NCI-H1694 (cell line): ENCODE results near the gene DDX41.
"Not testable (repeated sequence)": the region's sequence is repeated elsewhere in the genome, so short reads cannot be mapped to it uniquely, and the experiment has no call there.

Source experiments
- DNase-seq: peaks from one replicate; lab custom pipeline; 2025; lab: John Stamatoyannopoulos, UW

Gene DDX41

DNA sequence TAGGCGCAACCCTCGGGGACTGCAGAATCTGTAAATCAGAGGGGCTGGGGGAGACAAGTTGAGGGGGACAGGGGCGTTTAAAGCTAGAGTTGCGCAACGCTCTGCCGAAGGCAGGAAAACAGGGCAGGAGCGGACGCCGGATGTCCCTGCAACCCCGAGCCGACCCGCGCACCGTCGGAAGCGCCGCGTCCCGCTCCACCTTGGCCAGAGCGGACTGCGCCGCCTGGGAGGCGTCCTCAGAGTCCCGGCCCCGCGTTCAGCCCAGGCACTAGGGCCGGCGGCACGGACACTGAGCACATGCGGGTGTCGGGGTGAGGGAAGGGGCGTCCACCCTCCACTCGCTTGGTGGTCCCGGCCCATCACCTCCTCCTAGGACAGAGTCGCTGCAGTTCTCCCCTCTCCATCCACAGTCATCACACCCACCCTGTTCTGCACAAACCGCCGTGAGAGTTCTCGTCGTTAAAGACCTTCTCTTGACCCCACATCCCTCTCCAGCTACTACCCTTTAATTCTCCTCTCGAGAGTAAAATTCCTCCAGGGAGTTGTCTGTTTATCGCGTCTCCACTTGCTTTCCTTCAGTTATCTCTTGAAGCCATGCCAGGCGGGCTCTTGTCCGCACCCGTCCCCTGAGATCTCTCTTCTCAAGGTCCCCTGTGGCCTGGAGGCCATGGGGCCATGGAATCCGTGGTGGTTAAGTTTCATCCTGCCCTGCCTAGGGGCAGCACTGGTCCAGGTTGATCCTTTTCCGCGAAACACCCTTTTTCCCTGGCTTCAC is 18.6 kb downstream of the DDX41 start:
- DNase-seq = no peak

DNA sequence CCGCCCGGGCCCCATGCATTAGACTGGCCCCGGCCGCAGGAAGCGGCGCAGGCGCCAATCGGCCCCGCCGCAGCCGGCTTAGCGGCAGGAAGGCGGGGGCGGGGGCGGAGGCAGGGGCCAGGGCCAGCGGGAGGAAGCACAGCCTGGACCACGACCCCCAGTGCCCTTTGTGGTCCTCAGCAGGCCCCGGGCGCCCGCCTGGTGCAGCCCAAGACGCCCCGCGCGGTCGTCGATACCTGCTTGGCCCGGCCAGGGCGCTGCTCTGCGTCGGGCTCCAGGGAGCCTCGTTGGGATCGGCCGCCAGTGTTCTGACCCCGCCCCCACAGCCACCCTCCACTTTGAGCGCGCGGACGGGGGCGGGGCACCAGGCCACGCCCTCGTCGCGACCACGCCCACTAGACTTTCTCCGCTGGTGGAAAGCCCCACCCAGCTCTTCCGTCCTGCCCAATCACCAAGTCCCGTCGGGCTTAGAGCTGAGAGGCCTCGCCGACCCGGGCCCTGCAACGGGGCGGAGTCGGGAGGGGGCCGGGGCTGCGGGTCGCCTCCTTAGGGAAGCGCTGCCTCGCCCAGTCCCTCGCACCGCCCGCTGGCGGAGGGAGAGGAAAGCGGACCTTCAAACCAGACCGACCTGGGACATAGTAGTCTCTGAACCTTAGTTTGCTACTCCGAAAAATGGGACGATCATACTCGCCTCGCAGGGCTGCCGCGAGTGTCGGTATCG is 19.3 kb downstream of the DDX41 start, which contains the start of gene PDLIM7:
Gene PDLIM7, minus strand, starts transcription at position 313 of the 721 bp plus-strand sequence. CDS start 1,092 bp downstream, outside the sequence.
- DNase-seq = peak; percentile 82

DNA sequence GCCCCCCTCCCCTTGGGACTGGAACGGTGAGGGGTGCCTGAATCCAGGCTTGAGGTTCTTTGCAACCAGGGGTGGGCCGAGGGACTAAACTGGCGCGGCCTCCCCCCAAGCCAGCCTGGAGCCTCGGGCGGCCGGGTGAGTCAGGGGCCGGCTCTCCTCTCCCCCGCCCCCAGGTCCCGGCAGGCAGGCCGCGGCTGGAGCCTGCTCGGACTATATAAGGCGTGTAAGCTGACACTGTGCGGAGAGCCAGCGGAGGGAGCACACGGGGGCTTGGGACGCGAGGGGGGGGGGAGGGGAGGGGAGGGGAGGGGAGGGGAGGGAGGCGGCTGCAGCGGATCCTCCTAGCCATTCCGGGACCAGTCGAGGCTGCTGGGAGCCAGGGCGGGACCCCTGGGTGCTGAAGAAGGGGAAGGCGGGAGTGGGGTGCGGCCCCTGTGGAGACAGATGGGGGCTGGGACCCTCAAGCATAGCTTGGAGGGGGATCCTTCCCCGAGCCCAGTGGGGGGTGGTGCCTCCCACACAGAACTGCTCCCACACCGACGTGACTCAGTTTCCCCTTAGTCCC is 20.0 kb downstream of the DDX41 start:
- DNase-seq = no peak

DNA sequence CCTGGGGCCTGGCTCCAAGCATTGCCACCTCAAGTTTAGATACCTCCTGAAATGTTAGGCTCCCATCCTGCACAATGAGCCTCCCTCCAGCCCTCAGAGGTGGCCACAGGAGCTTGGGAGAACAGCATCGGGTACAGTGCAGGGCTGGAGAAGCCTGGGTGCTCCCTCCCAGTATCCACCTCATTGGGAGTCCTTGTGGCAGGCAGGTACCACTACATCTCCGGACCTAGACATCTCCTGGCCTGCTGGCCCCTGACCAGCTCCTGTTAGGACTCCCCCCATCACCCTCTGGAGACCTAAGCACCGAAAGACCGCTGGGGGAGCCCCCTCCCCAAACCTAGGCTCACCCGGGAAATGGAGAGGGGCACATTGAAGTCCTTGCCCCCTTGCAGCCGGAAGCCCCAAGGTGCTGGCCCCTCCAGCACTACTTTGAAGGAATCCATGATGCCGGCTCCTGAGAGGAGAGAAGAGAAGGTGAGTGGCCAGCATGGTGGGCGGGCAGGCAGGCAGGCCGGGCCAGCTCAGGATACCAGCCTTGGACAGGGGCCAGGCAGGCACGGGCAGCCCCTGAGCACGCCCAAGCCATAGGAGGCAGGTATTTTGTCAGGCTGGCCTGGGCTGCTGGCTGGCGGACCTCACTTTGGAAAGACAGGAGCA is 20.6 kb downstream of the DDX41 start:
- no peak for DNase-seq

DNA sequence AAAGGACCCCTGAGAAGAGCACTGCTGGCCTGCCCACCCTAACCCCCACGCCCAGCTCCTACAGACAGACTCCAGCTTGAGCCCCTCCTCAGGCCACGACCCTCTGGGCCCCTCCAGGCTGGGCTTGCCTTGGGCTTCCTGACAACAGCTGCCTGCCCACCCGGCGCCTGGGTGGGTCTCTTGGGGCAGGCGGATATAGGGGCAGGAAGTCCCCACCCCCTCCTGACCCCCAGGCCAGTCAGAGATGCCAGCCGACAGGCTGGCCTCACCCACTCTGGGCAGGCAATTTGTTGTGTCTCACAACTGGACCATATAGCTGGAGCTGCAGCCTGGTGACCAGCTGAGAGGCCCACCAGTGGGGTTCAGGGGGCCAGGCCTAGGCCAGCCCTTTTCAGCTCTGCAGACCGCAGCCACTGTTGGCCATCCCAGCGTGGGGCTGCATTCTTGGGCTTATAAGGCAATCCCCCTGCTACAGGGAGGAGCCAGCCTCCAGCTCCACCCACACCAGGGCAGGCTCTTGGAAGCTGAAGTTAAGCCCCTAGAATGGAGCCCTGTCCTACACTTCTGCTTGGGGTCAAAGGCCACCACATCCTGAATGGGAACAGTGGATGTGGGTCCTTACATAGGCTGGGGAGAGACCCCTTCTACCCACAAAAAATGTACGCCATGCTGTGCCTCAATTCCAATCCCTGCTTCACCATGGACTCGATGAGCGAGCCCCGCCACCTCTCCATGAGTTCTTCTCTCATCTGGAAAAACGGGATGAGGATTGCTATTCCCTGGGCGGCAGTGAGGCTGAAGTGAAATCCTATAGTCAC is 21.3 kb downstream of the DDX41 start:
- DNase-seq = no peak

DNA sequence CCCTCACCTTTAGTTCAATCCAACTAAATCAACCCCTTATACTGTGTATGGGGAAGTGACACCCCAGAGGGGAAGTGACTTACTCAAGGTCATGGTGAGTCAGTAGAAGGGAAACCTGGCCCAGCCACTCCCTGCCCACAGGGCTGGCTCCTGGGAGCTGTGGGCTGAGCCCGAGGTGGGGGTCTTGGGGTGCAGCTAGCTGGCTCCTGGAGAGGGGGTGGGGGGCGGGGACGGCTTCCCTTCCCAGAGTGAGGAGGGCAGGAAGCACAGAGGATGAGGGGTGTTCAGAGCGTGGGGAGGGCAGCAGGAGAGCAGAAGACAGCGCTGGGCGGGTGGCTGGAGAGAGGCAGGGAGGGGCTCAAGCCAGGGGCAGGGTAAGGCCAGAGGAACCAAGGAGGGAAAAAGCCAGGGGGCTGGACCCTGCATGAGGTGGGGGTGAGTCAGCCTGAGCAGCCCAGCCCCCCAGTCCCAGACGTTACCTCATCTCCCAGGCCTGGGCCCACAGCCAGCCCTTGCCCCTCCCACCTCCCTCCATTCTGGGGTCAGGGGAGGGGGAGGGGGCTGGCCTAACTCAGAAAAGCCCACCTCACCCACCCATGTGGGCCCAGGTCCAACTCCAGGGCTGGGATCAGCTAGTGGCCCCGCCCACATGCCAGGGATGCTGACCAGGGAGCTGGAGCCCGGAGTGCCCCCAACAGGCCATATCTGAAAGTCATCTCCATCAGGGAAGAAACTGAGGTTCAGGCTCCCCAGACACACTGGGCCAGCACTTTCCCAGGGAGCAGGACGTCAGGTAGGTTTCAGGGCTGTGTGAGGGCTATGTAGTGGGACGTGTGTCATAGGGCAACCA is 22.2 kb downstream of the DDX41 start:
- DNase-seq = no peak

DNA sequence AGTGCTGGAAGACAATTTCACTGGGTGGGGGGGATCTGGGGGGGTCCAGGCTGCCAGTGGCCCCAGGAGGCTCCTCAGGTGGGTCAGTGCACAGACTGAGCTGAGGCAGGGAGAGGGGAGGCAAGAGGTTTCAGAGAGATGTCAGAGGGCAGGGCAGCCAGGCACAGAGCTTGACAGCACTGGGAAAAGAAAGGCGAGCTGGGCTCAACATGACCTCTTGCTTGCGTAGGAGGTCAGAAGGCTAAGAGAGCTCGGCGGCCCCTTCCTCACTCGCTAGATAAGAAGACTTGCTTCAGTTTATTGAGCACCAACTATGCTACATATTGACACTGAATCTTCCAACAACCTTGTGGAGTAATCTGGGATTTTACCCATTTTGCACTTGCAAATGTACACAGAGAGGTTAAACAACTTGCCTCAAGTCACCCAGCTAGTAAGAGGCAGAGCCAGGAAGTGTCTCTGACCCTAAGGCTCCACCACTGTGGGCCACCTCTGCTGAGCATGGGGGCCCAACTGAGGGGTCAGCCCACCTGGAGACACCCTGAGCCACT is 22.9 kb downstream of the DDX41 start:
- no peak for DNase-seq

DNA sequence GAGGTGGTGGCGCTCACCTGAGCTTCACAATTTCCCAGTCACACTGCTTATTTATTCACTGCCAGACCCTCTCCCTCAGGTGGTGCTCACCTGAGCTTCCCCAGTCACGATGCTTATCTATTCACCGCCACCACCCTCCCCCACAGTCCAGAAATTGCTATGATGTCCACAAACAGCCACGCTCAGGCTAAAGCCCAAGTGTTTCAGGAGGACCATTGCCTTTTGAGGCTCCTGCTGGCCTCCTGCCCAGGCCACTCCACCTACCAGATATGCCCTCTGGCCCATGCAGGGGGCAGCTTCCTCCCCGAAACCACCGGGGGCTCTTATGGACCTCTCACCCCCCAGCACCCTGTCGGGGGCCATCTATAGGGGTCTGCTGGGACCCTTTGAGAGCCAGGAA is 23.9 kb downstream of the DDX41 start:
- DNase-seq = no peak

DNA sequence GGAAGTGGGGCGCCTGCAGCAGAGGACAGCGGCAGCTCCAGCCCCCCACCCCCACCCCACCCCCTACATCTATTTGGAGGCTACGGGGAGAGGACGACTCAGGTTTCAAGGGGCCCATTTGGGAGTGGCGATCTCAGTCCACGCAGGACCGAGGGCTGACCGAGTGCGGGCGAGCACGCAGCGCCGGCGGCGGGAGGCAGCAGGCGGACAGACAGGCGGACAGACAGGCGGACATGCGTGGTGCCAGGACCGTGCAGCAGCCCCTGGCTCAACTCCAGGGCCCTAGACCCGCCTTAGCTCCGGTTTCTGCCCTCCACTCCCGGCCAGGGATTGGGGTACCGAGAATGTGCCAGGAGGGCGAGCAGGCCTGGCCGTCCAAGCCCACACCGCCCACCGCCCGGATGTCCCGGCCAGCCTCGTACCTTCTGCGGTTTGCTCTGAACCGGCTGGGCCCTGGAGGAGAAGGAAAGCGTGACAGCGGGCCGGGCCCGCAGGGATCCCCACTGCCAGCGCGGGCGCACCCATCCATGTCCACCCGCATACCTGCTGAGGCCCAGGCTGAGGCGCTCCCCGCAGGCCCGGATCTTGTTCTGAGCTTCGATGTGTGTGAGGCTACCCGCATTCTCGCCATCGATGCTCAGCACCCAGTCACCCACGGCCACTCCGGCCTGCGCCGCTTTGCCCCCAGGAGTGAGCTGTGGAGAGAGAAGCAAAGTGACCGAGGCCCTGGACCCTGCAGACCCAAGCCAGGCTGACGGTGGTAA is 24.6 kb downstream of the DDX41 start:
- DNase-seq = no peak

DNA sequence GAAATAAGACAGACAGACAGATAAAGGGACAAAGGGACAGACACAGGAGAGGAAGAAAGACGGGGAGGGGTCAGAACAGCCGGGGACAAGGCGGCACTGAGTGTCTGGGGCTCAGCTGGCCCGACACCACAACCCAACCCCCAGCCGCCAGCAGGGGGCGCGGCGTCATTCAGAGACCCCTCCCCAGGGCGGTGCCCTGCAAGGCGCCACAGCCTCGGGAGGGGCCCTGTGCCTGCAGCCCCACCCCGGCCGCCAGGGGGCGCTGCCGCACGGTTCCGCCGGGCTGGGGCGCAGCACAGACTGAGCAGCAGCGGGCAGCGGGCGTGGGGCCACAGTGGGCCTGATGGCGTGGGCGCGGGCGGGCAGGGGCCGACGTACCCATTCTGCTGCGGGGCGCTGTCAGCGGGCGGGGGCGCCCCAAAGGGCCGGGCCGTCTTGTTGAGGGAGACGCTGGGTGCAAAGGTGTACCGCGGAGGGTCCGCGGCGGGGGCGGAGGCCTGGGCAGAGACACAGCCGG is 25.3 kb downstream of the DDX41 start:
- DNase-seq = peak; percentile 68

DNA sequence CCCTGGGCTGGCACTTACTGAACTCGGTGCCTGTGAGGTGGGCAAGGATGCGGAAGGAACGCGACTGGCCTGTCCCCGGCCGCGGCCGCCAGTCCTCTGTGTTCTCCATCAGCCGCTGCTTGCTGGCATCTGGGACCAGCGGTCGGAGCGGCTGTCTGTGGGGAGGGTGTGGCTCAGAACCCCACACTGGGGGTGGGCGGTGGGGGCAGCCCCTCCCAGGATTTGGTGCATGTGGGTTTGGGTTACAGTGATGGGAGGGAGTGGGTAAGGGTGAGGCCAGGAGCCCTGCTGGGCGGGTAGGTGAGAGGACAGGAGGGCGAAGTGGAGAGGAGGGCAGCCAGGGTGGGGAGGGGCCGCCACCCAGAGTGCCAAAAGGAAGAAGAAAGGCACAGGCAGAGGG is 25.8 kb downstream of the DDX41 start:
- no peak for DNase-seq

DNA sequence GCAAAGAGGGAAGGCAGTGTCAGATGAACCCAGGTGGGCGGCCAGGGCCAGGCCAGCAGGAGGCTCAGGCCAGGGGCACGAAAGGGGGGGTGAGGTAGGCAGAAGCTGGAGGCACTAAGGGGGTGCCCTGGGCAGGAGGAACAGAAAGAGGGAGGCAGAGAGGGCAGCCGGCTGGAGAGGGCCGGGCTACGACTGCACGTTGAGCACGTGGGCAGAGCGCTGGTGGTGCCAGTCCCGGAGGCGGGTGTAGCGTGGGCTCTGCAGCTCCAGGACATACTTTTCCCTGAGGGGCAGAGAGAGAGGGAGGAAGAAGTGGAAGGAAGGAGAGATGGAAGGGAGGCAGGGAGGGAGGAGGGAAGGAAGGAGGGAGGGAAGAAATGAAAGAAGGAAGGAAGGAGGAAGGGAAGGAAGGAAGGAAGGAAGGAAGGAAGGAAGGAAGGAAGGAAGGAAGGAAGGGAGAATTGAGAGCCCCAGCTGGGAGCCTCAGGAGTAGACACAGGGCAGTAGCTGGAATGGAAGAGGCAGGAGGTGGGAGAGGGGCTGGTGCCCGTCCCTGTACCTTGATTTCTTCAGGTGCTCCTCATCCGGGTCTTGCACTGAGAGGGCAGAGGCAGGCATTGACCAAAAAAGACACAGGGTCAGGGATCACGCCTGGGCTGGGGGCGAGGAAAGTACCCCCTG is 26.3 kb downstream of the DDX41 start:
- no peak for DNase-seq

DNA sequence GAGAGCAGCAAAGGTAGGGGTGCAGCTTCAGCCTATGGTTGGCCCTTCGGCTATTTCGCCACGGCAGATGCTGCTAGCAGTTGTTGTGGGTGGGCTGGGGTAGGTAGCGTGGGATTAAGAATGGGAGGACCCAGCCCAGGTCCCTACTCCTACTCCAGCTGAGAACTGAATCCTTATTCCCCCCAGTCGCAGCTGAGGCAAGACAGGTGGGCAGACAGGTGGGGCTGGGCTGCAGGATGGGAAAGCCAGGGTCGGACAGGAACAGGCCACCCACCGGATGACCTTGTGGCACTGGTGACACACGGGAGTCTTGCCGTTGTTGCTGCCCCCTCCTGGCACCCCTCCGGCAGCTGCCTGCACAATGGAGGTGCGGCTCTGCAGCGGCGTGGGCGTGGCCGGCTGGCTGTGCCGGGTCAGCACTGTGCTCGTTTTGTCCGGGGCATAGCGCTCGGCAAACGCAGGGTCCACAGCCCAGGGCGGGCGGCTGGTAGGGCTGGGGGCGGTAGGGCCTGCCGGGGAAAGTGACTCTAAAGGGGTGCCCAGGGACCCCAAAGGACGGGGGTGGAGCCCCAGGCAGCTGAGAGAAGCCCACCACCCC is 27.5 kb downstream of the DDX41 start:
- DNase-seq = no peak

DNA sequence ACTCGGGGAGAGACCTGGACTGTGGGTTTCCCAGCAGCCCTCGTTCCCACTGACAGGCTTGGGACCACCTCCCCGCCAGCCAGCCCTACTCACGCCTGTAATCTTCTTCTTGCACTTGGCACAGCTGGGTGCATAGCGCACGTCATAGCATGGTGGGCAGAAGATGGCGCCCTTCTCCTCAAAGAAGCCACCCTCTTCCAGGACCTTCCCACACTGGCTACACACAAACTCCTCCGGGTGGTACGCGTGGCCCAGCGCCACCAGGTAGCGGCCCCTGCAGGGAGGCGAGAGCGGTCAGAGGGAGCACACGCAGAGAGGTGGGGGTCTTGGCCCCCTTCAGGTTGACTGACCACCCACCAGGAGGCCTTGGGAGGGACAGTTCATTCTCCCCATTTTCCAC is 28.8 kb downstream of the DDX41 start:
- no peak for DNase-seq

DNA sequence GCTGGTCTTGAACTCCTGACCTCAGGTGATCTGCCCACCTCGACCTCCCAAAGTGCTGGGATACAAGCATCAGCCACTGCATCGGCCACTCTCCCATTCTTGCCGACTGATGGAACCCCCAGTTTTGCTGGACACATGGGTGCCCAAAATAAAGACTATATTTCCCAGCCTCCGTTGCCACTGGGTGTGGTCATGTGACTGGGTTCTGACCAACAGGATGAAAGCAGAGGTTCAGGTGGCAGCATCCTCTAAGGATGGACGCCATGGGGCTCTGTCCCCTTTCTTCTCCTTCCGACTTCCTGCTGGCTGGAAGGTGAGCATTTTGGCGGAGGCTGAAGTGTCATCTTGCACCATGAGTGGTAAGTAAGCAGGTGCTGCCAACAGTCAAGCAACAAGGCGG is 29.6 kb downstream of the DDX41 start:
- DNase-seq = no peak

DNA sequence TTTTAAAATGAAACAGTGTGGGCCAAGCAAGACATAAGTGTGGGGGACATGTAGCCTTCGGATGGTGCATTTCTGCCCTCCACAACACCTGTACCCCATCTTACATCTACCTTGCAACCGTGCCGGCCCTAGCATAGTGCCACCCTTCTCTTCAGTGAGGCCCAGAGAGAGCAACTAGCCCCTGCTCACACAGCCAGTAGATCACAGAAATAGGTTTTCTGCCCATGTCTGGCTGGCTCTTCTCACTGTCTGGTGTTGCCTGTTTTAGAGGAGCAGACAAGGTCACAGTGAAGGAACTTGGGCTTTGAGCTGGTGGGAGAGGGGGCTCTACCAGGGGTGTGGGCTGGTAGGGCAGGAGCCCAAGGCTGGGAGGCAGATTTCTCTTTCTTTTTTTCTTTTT is 30.5 kb downstream of the DDX41 start:
- DNase-seq = no peak

DNA sequence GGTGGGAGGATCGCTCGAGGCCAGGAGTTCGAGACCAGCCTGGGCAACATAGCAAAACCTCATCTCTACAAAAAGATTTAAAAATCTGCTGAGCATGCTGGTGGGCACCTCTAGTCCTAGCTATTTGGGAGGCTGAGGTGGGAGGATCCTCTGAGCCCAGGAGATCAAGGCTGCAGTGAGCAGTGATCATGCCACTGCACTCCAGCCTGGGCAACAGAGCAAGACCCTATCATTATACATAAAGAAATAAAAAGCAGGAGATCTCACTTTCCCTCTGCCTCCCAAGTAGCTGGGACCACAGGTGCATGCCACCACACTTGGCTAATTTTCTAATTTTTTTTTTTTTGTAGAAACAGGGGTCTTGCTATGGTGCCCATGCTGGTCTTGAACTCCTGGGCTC is 31.0 kb downstream of the DDX41 start:
- DNase-seq = not testable (repeated sequence)

DNA sequence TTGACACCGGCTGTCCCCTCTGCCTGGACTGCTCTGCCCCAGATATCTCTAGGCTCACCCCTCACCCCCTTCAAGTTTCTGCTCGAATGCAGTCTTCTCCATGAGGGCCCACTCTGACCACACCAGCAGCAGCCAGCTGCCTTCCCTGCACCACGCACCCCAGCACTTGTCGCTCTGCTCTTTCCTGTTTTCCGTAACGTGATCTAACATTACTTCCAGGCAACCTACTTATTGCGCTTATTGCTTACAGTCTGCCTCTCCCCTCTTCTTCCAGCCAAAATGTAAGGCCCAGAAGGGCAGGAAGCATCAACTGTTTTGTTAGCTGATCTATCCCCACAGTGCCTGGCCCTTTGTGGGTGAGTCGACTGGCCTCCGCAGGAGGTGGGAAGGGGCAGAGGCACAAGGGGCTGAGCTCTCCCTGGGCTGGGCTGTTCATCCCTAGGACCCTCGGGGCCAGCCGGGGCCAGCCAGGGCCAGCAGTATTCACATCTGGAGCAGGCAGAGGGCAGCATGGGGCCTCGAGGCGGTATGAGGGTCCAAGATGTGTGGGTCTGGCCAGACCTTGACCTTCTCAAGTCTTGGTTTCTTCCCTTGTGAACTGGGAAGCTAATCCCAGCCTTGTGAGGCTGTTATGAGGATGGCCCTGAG is 31.7 kb downstream of the DDX41 start:
- no peak for DNase-seq
